NCI-H1048 (cell line): Measurements from ENCODE around the gene CEACAM19.
"Not testable (repeated sequence)": the region's sequence is repeated elsewhere in the genome, so short reads cannot be mapped to it uniquely, and the experiment has no call there.

Source experiments
- DNase-seq: peaks from one replicate; lab custom pipeline; 2025; lab: John Stamatoyannopoulos, UW

CEACAM19 gene

GRCh38 chr19:44701228-44701627 is 29.9 kb downstream of the CEACAM19 start:
- DNase-seq, result no peak

- no peak for DNase-seq
Observed at GRCh38 chr19:44702551-44703176, 31.4 kb downstream of the CEACAM19 start.

- no peak for DNase-seq
Observed at GRCh38 chr19:44703336-44704078, 32.2 kb downstream of the CEACAM19 start.

- no peak for DNase-seq
Observed at GRCh38 chr19:44704982-44705381, 33.7 kb downstream of the CEACAM19 start.

- no peak for DNase-seq
Observed at GRCh38 chr19:44705502-44706010, 34.3 kb downstream of the CEACAM19 start.

- DNase-seq, result no peak
Observed at GRCh38 chr19:44706506-44707236, 35.4 kb downstream of the CEACAM19 start.

GRCh38 chr19:44707794-44708193 is 36.5 kb downstream of the CEACAM19 start:
- DNase-seq, result no peak

GRCh38 chr19:44708940-44709339 is 37.7 kb downstream of the CEACAM19 start:
- no peak for DNase-seq

GRCh38 chr19:44709434-44710266 is 38.4 kb downstream of the CEACAM19 start:
- not testable (repeated sequence) for DNase-seq

- no peak for DNase-seq
Observed at GRCh38 chr19:44710483-44710882, 39.2 kb downstream of the CEACAM19 start.

GRCh38 chr19:44712864-44713515 is 41.7 kb downstream of the CEACAM19 start:
- no peak for DNase-seq

- DNase-seq, result no peak
Observed at GRCh38 chr19:44714597-44715169, 43.4 kb downstream of the CEACAM19 start.

GRCh38 chr19:44717603-44718002 is 46.3 kb downstream of the CEACAM19 start:
- DNase-seq, result no peak

- DNase-seq, result no peak
Observed at GRCh38 chr19:44718441-44719261, 47.4 kb downstream of the CEACAM19 start.

- no peak for DNase-seq
Observed at GRCh38 chr19:44719262-44719701, 48.0 kb downstream of the CEACAM19 start.

GRCh38 chr19:44720396-44720795 is 49.1 kb downstream of the CEACAM19 start:
- DNase-seq, result not testable (repeated sequence)

GRCh38 chr19:44720945-44721344 is 49.7 kb downstream of the CEACAM19 start:
- no peak for DNase-seq

- not testable (repeated sequence) for DNase-seq
Observed at GRCh38 chr19:44721369-44721768, 50.1 kb downstream of the CEACAM19 start.

GRCh38 chr19:44722131-44723121 is 51.1 kb downstream of the CEACAM19 start:
- no peak for DNase-seq
